HS-5 (cell line): ENCODE measurements around the gene RNASEL.
A peak's percentile ranks its signal among the peaks of the same experiment; 100 is the strongest.
"Not testable (repeated sequence)": the region's sequence is repeated elsewhere in the genome, so short reads cannot be mapped to it uniquely, and the experiment has no call there.

Source experiments
- DNase-seq: peaks from one replicate; pipeline ENCODE4 v3.0.0-alpha.2; 2012; ENCODE audit warnings: low read depth

RNASEL gene

GRCh38 chr1:182563095-182563494, 26.0 kb downstream of the RNASEL start:
- DNase-seq, result peak; percentile 30

- no peak for DNase-seq
Measured at GRCh38 chr1:182561456-182561855, 27.6 kb downstream of the RNASEL start.

GRCh38 chr1:182560392-182560984, 28.6 kb downstream of the RNASEL start:
- DNase-seq, result no peak

GRCh38 chr1:182556279-182556678, 32.8 kb downstream of the RNASEL start:
- no peak for DNase-seq

GRCh38 chr1:182555493-182555892, 33.6 kb downstream of the RNASEL start:
- DNase-seq, result no peak

- no peak for DNase-seq
Measured at GRCh38 chr1:182552527-182552926, 36.5 kb downstream of the RNASEL start.

GRCh38 chr1:182549811-182550210, 39.2 kb downstream of the RNASEL start:
- DNase-seq, result no peak

- no peak for DNase-seq
Measured at GRCh38 chr1:182549346-182549745, 39.7 kb downstream of the RNASEL start.

GRCh38 chr1:182533896-182534295, 55.2 kb downstream of the RNASEL start:
- DNase-seq, result no peak

GRCh38 chr1:182528206-182528605, 60.9 kb downstream of the RNASEL start:
- DNase-seq, result not testable (repeated sequence)

GRCh38 chr1:182527680-182528079, 61.4 kb downstream of the RNASEL start:
- DNase-seq, result no peak

GRCh38 chr1:182525342-182525741, 63.7 kb downstream of the RNASEL start:
- no peak for DNase-seq
